ENCODE measurements around the gene CYB5R2. TPM values are rescaled to one million over a fixed set of nuclear protein-coding genes. Genes with fewer than 3 reads are reported as not detected.

The CYB5R2 gene
- polyA plus RNA-seq, 1 donor (not counting 4 experiments of a cell fraction or from before 2014, with no cell fraction given): 24.7 TPM

DNA sequence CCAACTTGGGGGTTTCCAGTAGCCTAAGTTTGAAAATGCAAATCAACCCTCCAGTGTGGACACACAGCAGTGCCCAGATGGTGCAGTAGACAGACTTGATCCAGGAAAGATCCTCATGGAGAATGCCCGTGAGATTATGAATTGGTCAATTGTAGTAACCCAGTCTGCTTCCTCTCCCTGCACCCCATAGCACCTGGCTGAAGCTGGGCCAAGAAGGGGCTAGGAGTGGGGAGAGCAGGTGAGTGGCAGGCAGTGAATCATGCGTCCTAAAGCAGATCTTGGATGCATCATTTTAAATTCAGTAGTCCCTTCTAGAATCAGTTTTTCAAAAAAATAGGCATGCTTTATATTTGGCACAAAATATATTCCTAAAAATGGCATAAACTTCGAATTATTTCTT, 52.2 kb downstream of the CYB5R2 start:
- Histone ChIP-seq H3K27ac (ENCODE audit: control insufficient read depth, insufficient read depth, low read length) (no peak overlapping the region), H3K79me2 (ENCODE audit: control insufficient read depth, insufficient read depth, low read length) (no peaks in the 10 kb centered on the region), H3K4me1 (ENCODE audit: control insufficient read depth, extremely low read depth, insufficient read depth, low read length) (no peaks in the 10 kb centered on the region), H3K9me3 (ENCODE audit: control insufficient read depth, low read depth, low read length) (no peaks in the 10 kb centered on the region), H3K9ac (ENCODE audit: control insufficient read depth, extremely low read depth, insufficient read depth, low read length) (no peak overlapping the region), H3K36me3 (ENCODE audit: control insufficient read depth in 2 of 2, extremely low read depth in 1 of 2, insufficient read depth in 2 of 2, low read length in 2 of 2) (no peaks in the 10 kb centered on the region), H4K20me1 (ENCODE audit: control insufficient read depth, extremely low read depth, insufficient read depth, low read length) (no peaks in the 10 kb centered on the region), H3K4me2 (ENCODE audit: control insufficient read depth, extremely low read depth, insufficient read depth, low read depth, low read length) (no peak overlapping the region), H2AFZ (ENCODE audit: control insufficient read depth, low read length) (no peak overlapping the region), H3K9me1 (ENCODE audit: control insufficient read depth, extremely low read depth, insufficient read depth, low read length) (no peaks in the 10 kb centered on the region), H3K4me3 (ENCODE audit: control insufficient read depth in 2 of 3, extremely low read depth in 1 of 3, insufficient read depth in 2 of 3, low read depth in 1 of 3, low read length in 3 of 3) (no peak overlapping the region), H3K27me3 (ENCODE audit: control insufficient read depth, extremely low read depth, insufficient read depth, low read length) (no peaks in the 10 kb centered on the region)
- dilution Hi-C loops (cut with MboI; ENCODE audit: extremely low pct_ligation_motif_present, low sequenced_read_pairs): no loop called here
- FAIRE-seq (no peak), DNase-seq (ENCODE audit: low read depth, low spot score) (no peak)
- TF ChIP-seq CTCF (optimal IDR thresholded peaks at IDR 0.05 in 1 of 3, IDR thresholded peaks at IDR 0.05 in 1 of 3, conservative IDR thresholded peaks at IDR 0.05 in 1 of 3; ENCODE audit: extremely low read depth in 1 of 3, insufficient read depth in 2 of 3, low read length in 3 of 3): no peak
- no peak for TF ChIP-seq EZH2 (IDR thresholded peaks at IDR 0.05; ENCODE audit: low read length)

DNA sequence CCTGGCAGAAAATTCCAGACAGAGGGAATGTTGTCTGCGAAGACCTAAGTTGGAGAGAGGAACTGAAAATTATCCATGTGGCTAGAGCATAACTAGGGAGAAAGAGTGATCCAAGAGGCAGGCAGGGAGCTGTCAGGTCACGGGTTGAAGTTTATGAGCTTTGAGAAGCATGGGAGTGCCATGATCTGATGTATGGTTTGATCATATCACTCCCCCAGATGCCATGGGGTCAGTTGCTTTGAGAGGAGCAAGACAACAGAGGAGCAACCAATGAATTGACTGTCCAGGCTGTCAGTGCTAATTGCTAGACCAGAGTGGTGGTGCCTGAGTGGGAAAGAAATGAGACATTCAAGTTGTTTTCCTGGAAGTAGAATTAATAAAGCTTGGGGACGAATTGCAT, 54.0 kb downstream of the CYB5R2 start:
- H3K9me3 ChIP-seq (ENCODE audit: control insufficient read depth, low read depth, low read length): no peaks in the 10 kb centered on the region
- H3K9me1 ChIP-seq (ENCODE audit: control insufficient read depth, extremely low read depth, insufficient read depth, low read length): no peaks in the 10 kb centered on the region
- DNase-seq (ENCODE audit: low read depth, low spot score) (no peak), FAIRE-seq (no peak)
- no peaks in the 10 kb centered on the region for H3K79me2 ChIP-seq (ENCODE audit: control insufficient read depth, insufficient read depth, low read length)
- H3K4me1 ChIP-seq (ENCODE audit: control insufficient read depth, extremely low read depth, insufficient read depth, low read length): no peaks in the 10 kb centered on the region
- no peak for TF ChIP-seq EZH2 (IDR thresholded peaks at IDR 0.05; ENCODE audit: low read length)
- no peak for TF ChIP-seq CTCF (optimal IDR thresholded peaks at IDR 0.05 in 1 of 3, IDR thresholded peaks at IDR 0.05 in 1 of 3, conservative IDR thresholded peaks at IDR 0.05 in 1 of 3; ENCODE audit: extremely low read depth in 1 of 3, insufficient read depth in 2 of 3, low read length in 3 of 3)
- no peak overlapping the region for H3K9ac ChIP-seq (ENCODE audit: control insufficient read depth, extremely low read depth, insufficient read depth, low read length)
- H4K20me1 ChIP-seq (ENCODE audit: control insufficient read depth, extremely low read depth, insufficient read depth, low read length): no peaks in the 10 kb centered on the region
- no peaks in the 10 kb centered on the region for H3K36me3 ChIP-seq (ENCODE audit: control insufficient read depth in 2 of 2, extremely low read depth in 1 of 2, insufficient read depth in 2 of 2, low read length in 2 of 2)
- H3K4me3 ChIP-seq (ENCODE audit: control insufficient read depth in 2 of 3, extremely low read depth in 1 of 3, insufficient read depth in 2 of 3, low read depth in 1 of 3, low read length in 3 of 3): no peak overlapping the region
- dilution Hi-C loops (cut with MboI; ENCODE audit: extremely low pct_ligation_motif_present, low sequenced_read_pairs): no loop called here
- H3K27ac ChIP-seq (ENCODE audit: control insufficient read depth, insufficient read depth, low read length): no peak overlapping the region
- H2AFZ ChIP-seq (ENCODE audit: control insufficient read depth, low read length): no peak overlapping the region
- H3K27me3 ChIP-seq (ENCODE audit: control insufficient read depth, extremely low read depth, insufficient read depth, low read length): no peaks in the 10 kb centered on the region
- no peak overlapping the region for H3K4me2 ChIP-seq (ENCODE audit: control insufficient read depth, extremely low read depth, insufficient read depth, low read depth, low read length)
